BE2C (cell line): ENCODE results near the gene AKT3.

ENCODE experiments used
- DNase-seq: peaks from one replicate; pipeline ENCODE4 v3.0.0-alpha.2; 2020
- H3K27me3 ChIP-seq: fragments of 250-450 bp; sonication (Bioruptor Pico); 2 replicates; pipeline ENCODE4 v1.5.1; 2020; ENCODE audit warnings: mild to moderate bottlenecking
- H3K36me3 ChIP-seq: fragments of 250-450 bp; sonication (Bioruptor Pico); 2 replicates; pipeline ENCODE4 v1.5.1; 2020; ENCODE audit warnings: mild to moderate bottlenecking
- H3K4me1 ChIP-seq: fragments of 250-450 bp; sonication (Bioruptor Pico); 2 replicates; pipeline ENCODE4 v1.5.1; 2020
- H3K4me3 ChIP-seq: 2 replicates; pipeline ENCODE4 v1.5.1; 2011; ENCODE audit warnings: low read depth, low read length
- H3K9me3 ChIP-seq: fragments of 250-450 bp; sonication (Bioruptor Pico); 2 replicates; pipeline ENCODE4 v1.5.1; 2020
- CTCF ChIP-seq: IDR thresholded peaks from 2 replicates; pipeline ENCODE4 v1.5.1; 2012; ENCODE audit warnings: mild to moderate bottlenecking, low read depth, low read length

The AKT3 gene

GRCh38 chr1:243739335-243740003 lies 110.6 kb downstream of the AKT3 start:
- no peak for TF ChIP-seq CTCF
- H3K4me1 ChIP-seq: no peaks in the 10 kb centered on the region
- no peaks in the 10 kb centered on the region for H3K9me3 ChIP-seq
- no peak overlapping the region for H3K4me3 ChIP-seq
- DNase-seq: no peak
- no peaks in the 10 kb centered on the region for H3K36me3 ChIP-seq
- no peaks in the 10 kb centered on the region for H3K27me3 ChIP-seq

- no peaks in the 10 kb centered on the region for H3K27me3 ChIP-seq
- no peaks in the 10 kb centered on the region for H3K4me1 ChIP-seq
- no peak for DNase-seq
- no peaks in the 10 kb centered on the region for H3K9me3 ChIP-seq
- H3K4me3 ChIP-seq: no peak overlapping the region
- no peaks in the 10 kb centered on the region for H3K36me3 ChIP-seq
- no peak for TF ChIP-seq CTCF
Observed at GRCh38 chr1:243738020-243738419, 112.0 kb downstream of the AKT3 start.

GRCh38 chr1:243735457-243735856 lies 114.6 kb downstream of the AKT3 start:
- H3K36me3 ChIP-seq: no peaks in the 10 kb centered on the region
- no peaks in the 10 kb centered on the region for H3K9me3 ChIP-seq
- DNase-seq: no peak
- H3K4me3 ChIP-seq: no peak overlapping the region
- no peak for TF ChIP-seq CTCF
- no peaks in the 10 kb centered on the region for H3K4me1 ChIP-seq
- H3K27me3 ChIP-seq: no peaks in the 10 kb centered on the region

GRCh38 chr1:243734308-243734695 lies 115.7 kb downstream of the AKT3 start:
- no peak for TF ChIP-seq CTCF
- no peak for DNase-seq
- Histone ChIP-seq H3K4me3 (no peak overlapping the region), H3K4me1 (no peaks in the 10 kb centered on the region), H3K27me3 (no peaks in the 10 kb centered on the region), H3K36me3 (no peaks in the 10 kb centered on the region), H3K9me3 (no peaks in the 10 kb centered on the region)

GRCh38 chr1:243733670-243734307 lies 116.3 kb downstream of the AKT3 start:
- H3K4me3 ChIP-seq: no peak overlapping the region
- H3K9me3 ChIP-seq: no peaks in the 10 kb centered on the region
- no peaks in the 10 kb centered on the region for H3K27me3 ChIP-seq
- DNase-seq: no peak
- H3K4me1 ChIP-seq: no peaks in the 10 kb centered on the region
- no peak for TF ChIP-seq CTCF
- H3K36me3 ChIP-seq: no peaks in the 10 kb centered on the region

- no peak overlapping the region for H3K4me3 ChIP-seq
- DNase-seq: no peak
- H3K27me3 ChIP-seq: no peaks in the 10 kb centered on the region
- TF ChIP-seq CTCF: no peak
- no peaks in the 10 kb centered on the region for H3K4me1 ChIP-seq
- H3K9me3 ChIP-seq: no peaks in the 10 kb centered on the region
- H3K36me3 ChIP-seq: no peaks in the 10 kb centered on the region
Observed at GRCh38 chr1:243732637-243733036, 117.4 kb downstream of the AKT3 start.
